Muscle layer of colon (tissue), 2 donors: Measurements from ENCODE around the gene PPDPF.

Experiments used
- H3K27ac ChIP-seq: one replicate; pipeline ENCODE4 v1.7.0; 2013; ENCODE audit warnings: low read depth, mild to moderate bottlenecking, low read length, moderate library complexity
- H3K27me3 ChIP-seq, 2 donors: one replicate each; pipeline ENCODE4 v1.7.0; 2013; ENCODE audit warnings: low read length in 2 of 2, mild to moderate bottlenecking in 2 of 2; ENCODE audit not compliant: insufficient read depth in 2 of 2, control insufficient read depth in 1 of 2
- H3K36me3 ChIP-seq: one replicate; pipeline ENCODE4 v1.7.0; 2013; ENCODE audit warnings: mild to moderate bottlenecking, low read length; ENCODE audit not compliant: insufficient read depth
- H3K4me1 ChIP-seq: one replicate; pipeline ENCODE4 v1.7.0; 2013; ENCODE audit warnings: mild to moderate bottlenecking, low read length; ENCODE audit not compliant: insufficient read depth
- H3K4me3 ChIP-seq, 2 donors: one replicate each; pipeline ENCODE4 v1.7.0; 2013; ENCODE audit warnings: low read length in 2 of 2, low read depth in 1 of 2, mild to moderate bottlenecking in 1 of 2, moderate library complexity in 1 of 2
- H3K9ac ChIP-seq: one replicate; pipeline ENCODE4 v1.7.0; 2013; ENCODE audit warnings: low read length
- H3K9me3 ChIP-seq: one replicate; pipeline ENCODE4 v1.7.0; 2013; ENCODE audit warnings: mild to moderate bottlenecking, low read length
- donor health status: abdominal sarcoma.
- donor health status: Adenocarcinoma of cecum.

The PPDPF gene

GRCh38 chr20:63529861-63530787, 9.6 kb downstream of the PPDPF start:
- Histone ChIP-seq H3K9me3 (no peaks in the 10 kb centered on the region), H3K9ac (no peak overlapping the region), H3K4me3 (no peak overlapping the region), H3K27me3 (peaks cover 0 to 34% of the 10 kb centered on the region in 2 donors), H3K36me3 (no peaks in the 10 kb centered on the region), H3K4me1 (no peaks in the 10 kb centered on the region), H3K27ac (no peak overlapping the region)

- Histone ChIP-seq H3K9ac (no peak overlapping the region), H3K27me3 (peaks cover 0 to 37% of the 10 kb centered on the region in 2 donors), H3K36me3 (no peaks in the 10 kb centered on the region), H3K4me3 (no peak overlapping the region), H3K27ac (no peak overlapping the region), H3K4me1 (no peaks in the 10 kb centered on the region), H3K9me3 (no peaks in the 10 kb centered on the region)
Observed at GRCh38 chr20:63530788-63531160, 10.2 kb downstream of the PPDPF start.

DNA sequence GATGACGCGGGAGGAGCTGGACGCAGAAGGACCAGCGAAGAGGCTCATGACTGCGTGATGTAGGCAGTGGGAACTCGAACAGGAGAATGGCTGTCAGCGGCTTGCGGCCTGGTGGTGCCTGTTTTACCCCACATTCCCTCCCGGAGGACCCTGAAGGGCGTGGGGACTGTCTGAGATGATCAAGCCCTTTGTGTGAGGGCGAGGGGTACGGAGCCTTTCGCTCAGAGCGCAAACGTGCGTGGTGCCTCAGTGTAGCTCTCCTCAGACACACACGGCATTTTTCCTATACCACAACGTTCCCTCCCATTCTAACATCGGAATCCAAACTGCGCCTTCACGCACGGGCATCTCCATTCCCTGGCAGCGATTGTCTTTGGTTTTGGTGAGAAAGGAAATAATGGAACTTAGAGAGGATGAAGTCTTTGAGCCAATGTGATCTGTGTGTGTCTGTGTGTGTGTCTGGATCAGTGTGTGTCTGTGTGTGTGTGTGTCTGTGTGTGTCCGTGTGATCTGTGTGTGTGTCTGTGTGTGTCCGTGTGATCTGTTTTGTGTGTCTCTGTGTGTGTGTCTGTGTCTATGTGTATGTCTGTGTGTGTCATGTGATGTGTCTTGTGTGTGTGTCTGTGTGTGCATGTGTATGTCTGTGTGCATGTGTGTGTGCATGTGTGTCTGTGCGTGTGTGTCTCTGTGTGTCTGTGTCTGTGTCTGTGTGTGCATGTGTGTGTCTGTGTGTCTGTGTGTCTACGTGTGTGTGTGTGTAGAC, 11.3 kb downstream of the PPDPF start:
- H3K27me3 ChIP-seq = peaks cover 0 to 41% of the 10 kb centered on the region in 2 donors
- no peak overlapping the region for H3K4me3 ChIP-seq
- no peaks in the 10 kb centered on the region for H3K9me3 ChIP-seq
- no peaks in the 10 kb centered on the region for H3K36me3 ChIP-seq
- H3K27ac ChIP-seq = no peak overlapping the region
- H3K9ac ChIP-seq = no peak overlapping the region
- no peaks in the 10 kb centered on the region for H3K4me1 ChIP-seq

GRCh38 chr20:63532449-63532971, 11.9 kb downstream of the PPDPF start:
- no peaks in the 10 kb centered on the region for H3K36me3 ChIP-seq
- no peaks in the 10 kb centered on the region for H3K9me3 ChIP-seq
- H3K27ac ChIP-seq = no peak overlapping the region
- H3K4me3 ChIP-seq = no peak overlapping the region
- H3K4me1 ChIP-seq = no peaks in the 10 kb centered on the region
- peaks cover 0 to 47% of the 10 kb centered on the region in 2 donors for H3K27me3 ChIP-seq
- no peak overlapping the region for H3K9ac ChIP-seq

GRCh38 chr20:63533388-63533787, 12.8 kb downstream of the PPDPF start:
- peaks cover 0 to 50% of the 10 kb centered on the region in 2 donors for H3K27me3 ChIP-seq
- no peak overlapping the region for H3K27ac ChIP-seq
- no peaks in the 10 kb centered on the region for H3K9me3 ChIP-seq
- H3K36me3 ChIP-seq = no peaks in the 10 kb centered on the region
- no peaks in the 10 kb centered on the region for H3K4me1 ChIP-seq
- no peak overlapping the region for H3K9ac ChIP-seq
- H3K4me3 ChIP-seq = no peak overlapping the region

- Histone ChIP-seq H3K36me3 (no peaks in the 10 kb centered on the region), H3K9ac (no peak overlapping the region), H3K4me3 (no peak overlapping the region), H3K27me3 (peaks cover 0 to 50% of the 10 kb centered on the region in 2 donors), H3K4me1 (no peaks in the 10 kb centered on the region), H3K9me3 (no peaks in the 10 kb centered on the region), H3K27ac (no peak overlapping the region)
Observed at GRCh38 chr20:63533871-63534393, 13.4 kb downstream of the PPDPF start.

DNA sequence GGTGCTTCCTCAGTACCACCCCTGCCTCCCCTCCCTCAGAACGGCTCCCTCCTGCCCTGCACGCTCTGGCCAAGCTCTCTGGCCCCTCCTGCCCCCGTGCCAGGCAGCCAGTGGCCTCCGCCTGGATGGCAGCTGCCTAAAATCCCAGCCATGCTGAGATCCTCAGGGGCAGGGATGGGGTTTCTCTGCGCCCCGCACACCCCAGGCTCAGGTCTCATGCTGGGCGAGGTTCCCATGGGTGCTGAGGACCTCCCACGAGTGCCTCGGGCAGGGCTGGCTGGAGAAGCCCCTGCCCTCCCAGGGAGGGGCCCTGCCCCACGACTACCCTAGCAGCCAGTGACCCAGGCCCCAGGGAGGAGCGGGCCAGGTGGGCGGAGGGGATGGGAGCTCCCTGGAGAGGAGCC, 13.9 kb downstream of the PPDPF start:
- peaks cover 0 to 50% of the 10 kb centered on the region in 2 donors for H3K27me3 ChIP-seq
- H3K4me1 ChIP-seq = no peaks in the 10 kb centered on the region
- H3K4me3 ChIP-seq = no peak overlapping the region
- no peak overlapping the region for H3K27ac ChIP-seq
- no peak overlapping the region for H3K9ac ChIP-seq
- no peaks in the 10 kb centered on the region for H3K9me3 ChIP-seq
- no peaks in the 10 kb centered on the region for H3K36me3 ChIP-seq

DNA sequence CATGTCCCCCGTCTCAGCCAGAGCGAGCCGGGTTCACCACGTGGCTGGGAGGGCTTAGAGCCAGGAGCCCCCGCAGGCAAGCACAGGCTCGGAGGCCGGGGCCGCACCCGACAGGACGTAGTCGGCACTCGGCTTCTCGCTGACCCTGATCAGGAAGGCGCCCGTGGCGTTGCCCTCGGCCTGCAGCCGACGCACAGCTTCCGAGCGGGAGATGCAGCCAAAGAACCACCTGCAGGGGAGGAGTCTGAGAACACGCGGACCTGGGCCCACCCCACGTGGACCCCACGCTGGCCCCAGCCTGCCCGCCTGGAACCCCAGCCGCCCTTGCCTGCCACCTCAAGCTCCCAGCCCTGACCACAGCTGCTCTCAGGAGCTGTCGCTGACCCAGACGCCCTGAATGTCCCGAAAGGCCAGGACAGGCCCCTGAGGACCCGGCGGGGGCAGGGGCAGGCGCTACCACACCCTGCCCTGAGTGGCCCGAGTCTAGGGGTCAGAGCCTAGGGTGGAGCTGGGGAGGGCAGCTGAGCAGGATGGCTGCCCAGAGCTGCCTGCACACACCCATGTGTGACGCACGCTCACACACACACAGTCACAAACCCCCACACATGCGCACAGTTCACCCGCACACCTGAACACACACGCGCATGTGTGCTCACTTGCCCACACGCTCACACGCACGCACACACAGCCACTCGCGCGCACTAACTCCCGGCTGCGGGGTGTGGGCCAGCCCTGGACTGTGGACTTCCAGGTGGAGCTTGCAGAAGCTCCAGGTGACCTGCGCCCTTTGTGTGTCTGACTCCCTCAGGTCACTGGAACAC, 14.5 kb downstream of the PPDPF start:
- Histone ChIP-seq H3K4me3 (no peak overlapping the region), H3K9ac (no peak overlapping the region), H3K27ac (no peak overlapping the region)

GRCh38 chr20:63536241-63536977, 15.8 kb downstream of the PPDPF start:
- H3K27me3 ChIP-seq = peaks cover 0 to 41% of the 10 kb centered on the region in 2 donors
- H3K4me3 ChIP-seq = no peak overlapping the region
- no peak overlapping the region for H3K27ac ChIP-seq
- no peak overlapping the region for H3K9ac ChIP-seq
- no peaks in the 10 kb centered on the region for H3K9me3 ChIP-seq
- H3K36me3 ChIP-seq = no peaks in the 10 kb centered on the region
- H3K4me1 ChIP-seq = no peaks in the 10 kb centered on the region

More for the DNA sequence above, 14.5 kb downstream of the PPDPF start:
- Histone ChIP-seq H3K36me3 (no peaks in the 10 kb centered on the region), H3K4me1 (no peaks in the 10 kb centered on the region), H3K27me3 (peaks cover 0 to 48% of the 10 kb centered on the region in 2 donors), H3K9me3 (no peaks in the 10 kb centered on the region)

DNA sequence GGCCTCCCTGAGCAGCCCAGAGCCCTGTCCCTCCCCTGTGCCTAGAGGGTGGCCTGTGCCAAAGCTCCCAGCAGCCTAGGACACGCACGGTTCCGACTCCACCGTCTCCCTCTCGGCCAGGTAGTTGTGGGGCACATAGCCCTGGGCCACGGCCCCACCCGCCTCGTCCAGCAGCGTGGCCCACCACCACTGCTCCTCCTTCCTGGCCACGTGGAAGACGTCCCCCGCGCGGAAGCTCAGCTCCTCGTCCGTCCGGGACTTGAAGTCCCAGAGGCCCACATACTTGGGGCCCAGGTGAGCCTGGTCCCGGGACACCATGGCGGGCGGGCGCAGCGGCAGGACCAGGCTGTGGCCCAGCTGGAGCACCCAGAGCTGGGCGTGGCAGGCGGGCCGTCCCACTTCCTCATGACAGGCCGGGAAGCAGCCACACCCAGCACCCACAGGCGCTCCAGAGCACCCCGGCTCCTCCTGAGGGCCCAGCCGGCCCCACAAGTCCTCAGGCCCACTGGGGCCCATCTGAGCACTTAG, 16.5 kb downstream of the PPDPF start, which contains the start of gene PTK6:
PTK6 (minus strand) TSS at position 380 of the 528 bp plus-strand sequence; CDS start at position 318, 62 bp downstream.
- Histone ChIP-seq H3K27me3 (peaks cover 0 to 41% of the 10 kb centered on the region in 2 donors), H3K9ac (no peak within 1 kb of the TSS), H3K36me3 (no peaks in the 10 kb centered on the region), H3K4me3 (peak within 1 kb of the TSS in 1 of 2 donors; percentile 21), H3K9me3 (no peaks in the 10 kb centered on the region), H3K4me1 (no peaks in the 10 kb centered on the region), H3K27ac (no peak within 1 kb of the TSS)
